Mucosa of rectum (tissue), 2 donors: Measurements from ENCODE around the gene LINC01488.

Experiments used
- H3K27ac ChIP-seq, 2 donors: one replicate each; pipeline ENCODE4 v1.7.0; 2013; ENCODE audit warnings: inconsistent platforms in 2 of 2, low read depth in 2 of 2, low read length in 2 of 2
- H3K27me3 ChIP-seq, 2 donors: one replicate each; pipeline ENCODE4 v1.7.0; 2013; ENCODE audit warnings: low read length in 2 of 2; ENCODE audit not compliant: control insufficient read depth in 2 of 2, insufficient read depth in 2 of 2
- H3K36me3 ChIP-seq, 2 donors: one replicate each; pipeline ENCODE4 v1.7.0; 2013; ENCODE audit warnings: low read length in 2 of 2; ENCODE audit not compliant: control insufficient read depth in 2 of 2, insufficient read depth in 2 of 2
- H3K4me1 ChIP-seq, 2 donors: one replicate each; pipeline ENCODE4 v1.7.0; 2013; ENCODE audit warnings: low read length in 2 of 2, mild to moderate bottlenecking in 1 of 2; ENCODE audit not compliant: control insufficient read depth in 2 of 2, insufficient read depth in 2 of 2
- H3K4me3 ChIP-seq, 2 donors: one replicate each; pipeline ENCODE4 v1.7.0; 2013; ENCODE audit warnings: low read length in 2 of 2
- H3K9ac ChIP-seq, 2 donors: one replicate each; pipeline ENCODE4 v1.7.0; 2013; ENCODE audit warnings: low read length in 2 of 2, low read depth in 1 of 2, mild to moderate bottlenecking in 1 of 2
- H3K9me3 ChIP-seq, 2 donors: one replicate each; pipeline ENCODE4 v1.7.0; 2013; ENCODE audit warnings: low read length in 2 of 2; ENCODE audit not compliant: control insufficient read depth in 2 of 2
- donor health status: healthy.
- donor health status: Normal muscosa, but diverticular disease.

The LINC01488 gene

DNA sequence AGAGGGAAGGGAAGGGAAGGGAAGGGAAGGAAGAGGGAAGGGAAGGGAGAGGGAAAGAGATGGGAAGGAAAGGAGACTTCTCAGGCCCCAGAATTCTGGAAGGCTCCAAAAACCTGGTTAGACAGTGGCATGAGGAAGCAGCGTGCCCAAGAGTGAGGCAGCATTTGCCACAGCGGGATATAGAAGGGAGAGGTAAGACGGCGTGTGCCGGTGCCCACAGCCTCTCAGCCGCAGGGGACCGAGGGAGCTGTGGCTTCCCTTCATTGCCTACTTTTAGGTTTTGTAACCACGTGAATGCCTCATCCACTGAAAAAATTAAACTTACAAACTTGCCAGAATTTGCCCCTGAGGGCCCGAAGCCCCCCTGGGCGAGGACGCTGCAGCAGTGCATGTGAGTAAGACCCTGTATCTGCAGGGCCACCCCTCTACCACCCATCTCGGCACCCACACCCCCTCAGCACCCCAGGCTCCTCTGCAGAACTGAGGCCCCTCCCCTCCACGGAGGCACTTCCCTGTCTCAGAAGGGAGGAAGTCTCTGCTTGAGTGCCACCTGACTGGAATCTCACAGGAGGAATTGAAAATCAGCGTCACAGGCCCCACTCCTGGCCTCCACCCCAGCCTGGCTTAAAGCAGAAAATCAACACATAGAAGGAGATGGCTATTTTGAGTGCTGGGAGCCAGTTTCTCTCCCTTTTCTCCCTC, 58.1 kb downstream of the LINC01488 start:
- Histone ChIP-seq H3K36me3 (no peaks in the 10 kb centered on the region), H3K9me3 (no peaks in the 10 kb centered on the region), H3K9ac (no peak overlapping the region), H3K4me1 (peaks cover 0 to 4% of the 10 kb centered on the region in 2 donors), H3K4me3 (no peak overlapping the region), H3K27me3 (no peaks in the 10 kb centered on the region), H3K27ac (peak overlapping the region; percentile 43 to 55)

GRCh38 chr11:69540118-69541000, 58.9 kb downstream of the LINC01488 start:
- Histone ChIP-seq H3K4me3 (no peak overlapping the region), H3K9ac (no peak overlapping the region), H3K27ac (peak overlapping the region; percentile 43 to 55), H3K9me3 (no peaks in the 10 kb centered on the region), H3K36me3 (no peaks in the 10 kb centered on the region), H3K27me3 (no peaks in the 10 kb centered on the region), H3K4me1 (peaks cover 0 to 4% of the 10 kb centered on the region in 2 donors)

- Histone ChIP-seq H3K4me3 (no peak overlapping the region), H3K4me1 (peaks cover 0 to 4% of the 10 kb centered on the region in 2 donors), H3K9ac (no peak overlapping the region), H3K27ac (no peak overlapping the region), H3K9me3 (no peaks in the 10 kb centered on the region), H3K36me3 (no peaks in the 10 kb centered on the region), H3K27me3 (no peaks in the 10 kb centered on the region)
Observed at GRCh38 chr11:69541001-69541285, 59.5 kb downstream of the LINC01488 start.

- Histone ChIP-seq H3K9ac (no peak overlapping the region), H3K4me3 (no peak overlapping the region), H3K4me1 (peaks cover 0 to 4% of the 10 kb centered on the region in 2 donors), H3K9me3 (no peaks in the 10 kb centered on the region), H3K27ac (no peak overlapping the region), H3K27me3 (no peaks in the 10 kb centered on the region), H3K36me3 (no peaks in the 10 kb centered on the region)
Observed at GRCh38 chr11:69541501-69542313, 60.2 kb downstream of the LINC01488 start.

DNA sequence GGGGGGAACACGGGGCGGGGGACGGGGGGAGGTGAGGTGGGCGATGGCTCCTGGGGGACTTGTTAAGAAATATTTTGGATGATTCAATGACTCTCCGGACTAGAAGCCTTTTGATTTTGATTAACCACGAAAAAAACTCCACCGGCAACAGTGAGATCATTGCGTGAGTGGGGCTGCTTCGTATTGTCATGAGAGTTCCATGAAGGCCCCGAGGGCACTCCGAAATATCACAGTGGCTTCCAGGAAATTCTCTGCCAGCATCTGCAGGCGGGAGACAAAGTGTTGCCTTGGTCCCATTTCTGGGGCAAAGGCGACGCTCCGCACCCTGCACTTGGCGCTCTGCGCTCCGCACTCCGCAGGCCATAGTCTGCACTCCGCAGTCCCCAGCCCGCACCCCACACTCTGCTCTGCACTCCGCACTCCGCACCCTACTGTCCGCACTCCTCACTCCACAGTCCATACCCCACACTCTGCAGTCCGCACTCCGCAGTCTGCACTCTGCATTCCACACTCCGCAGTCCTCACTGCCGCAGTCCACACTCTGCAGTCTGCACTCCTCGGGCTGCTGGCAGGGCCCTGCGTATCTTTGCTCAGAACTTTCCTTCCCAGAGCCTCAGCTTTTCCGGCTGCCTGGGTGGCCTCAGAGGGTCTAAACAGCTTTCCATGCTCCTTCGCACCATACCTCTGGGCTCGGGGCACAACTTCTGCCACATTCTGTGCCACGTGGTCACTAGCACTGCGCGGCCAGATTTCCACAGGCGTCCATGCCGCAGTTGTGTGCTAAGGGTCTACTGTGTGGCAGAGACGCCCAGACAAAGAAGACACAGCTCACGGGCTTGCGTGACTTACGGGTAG, 61.1 kb downstream of the LINC01488 start:
- no peaks in the 10 kb centered on the region for H3K36me3 ChIP-seq
- H3K27ac ChIP-seq, result no peak overlapping the region
- peaks cover 0 to 4% of the 10 kb centered on the region in 2 donors for H3K4me1 ChIP-seq
- no peak overlapping the region for H3K4me3 ChIP-seq
- H3K27me3 ChIP-seq, result no peaks in the 10 kb centered on the region
- H3K9me3 ChIP-seq, result no peaks in the 10 kb centered on the region
- H3K9ac ChIP-seq, result no peak overlapping the region
